Neural progenitor cell (in vitro differentiated cells): ENCODE data around the gene SMPDL3A.

Experiments used
- CTCF ChIP-seq: fragments of 200-600 bp; sonication (generic); IDR thresholded peaks from 2 replicates; pipeline ENCODE4 v1.5.1; 2017; ENCODE audit warnings: antibody characterized with exemption, mild to moderate bottlenecking
- EZH2 ChIP-seq: fragments of 200-600 bp; sonication (generic); IDR thresholded peaks from 2 replicates; pipeline ENCODE4 v1.6.1; 2017; ENCODE audit warnings: antibody characterized with exemption, mild to moderate bottlenecking, moderate library complexity
- EZH2phosphoT487 ChIP-seq: fragments of 200-600 bp; sonication (generic); IDR thresholded peaks from 2 replicates; pipeline ENCODE4 v1.6.1; 2017; ENCODE audit warnings: antibody characterized with exemption

- TF ChIP-seq CTCF (no peak), EZH2 (no peak), EZH2phosphoT487 (no peak)
Measured at GRCh38 chr6:122821095-122821494, 32.0 kb downstream of the SMPDL3A start.
